Measurements from ENCODE around the gene NDUFB10.

NDUFB10 gene

DNA sequence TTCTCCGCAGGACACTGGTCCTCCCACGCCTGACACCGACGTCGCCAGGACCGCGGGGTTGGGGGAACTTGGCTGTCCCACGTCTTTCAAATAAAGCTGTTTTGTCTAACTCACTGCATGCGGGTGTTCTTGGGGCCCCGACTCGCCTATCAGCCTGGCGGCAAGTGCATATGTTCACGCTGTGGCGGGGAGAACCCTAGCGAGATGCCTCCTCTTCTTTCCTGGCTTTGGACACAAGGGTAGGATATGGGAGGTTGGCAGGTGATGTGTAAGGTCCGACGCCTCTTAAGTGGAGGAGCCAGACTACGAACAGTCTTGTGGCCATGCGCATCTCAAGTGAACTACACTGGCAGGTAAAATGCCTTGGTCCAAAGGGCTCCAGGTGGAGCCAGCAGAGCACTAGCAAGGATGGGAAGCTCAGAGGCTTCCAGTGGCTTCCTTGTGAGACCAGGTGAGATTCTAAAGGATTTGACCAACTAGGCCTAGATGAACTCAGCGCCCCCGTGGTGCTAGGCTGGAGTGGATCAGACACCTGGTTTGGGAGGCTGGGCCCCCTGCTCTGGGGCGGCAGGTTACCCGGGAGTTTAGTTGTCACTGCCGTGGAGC, 6.2 kb downstream of the NDUFB10 start:
- DNase-seq, result peak in 1 of 56 donors; percentile 4

DNA sequence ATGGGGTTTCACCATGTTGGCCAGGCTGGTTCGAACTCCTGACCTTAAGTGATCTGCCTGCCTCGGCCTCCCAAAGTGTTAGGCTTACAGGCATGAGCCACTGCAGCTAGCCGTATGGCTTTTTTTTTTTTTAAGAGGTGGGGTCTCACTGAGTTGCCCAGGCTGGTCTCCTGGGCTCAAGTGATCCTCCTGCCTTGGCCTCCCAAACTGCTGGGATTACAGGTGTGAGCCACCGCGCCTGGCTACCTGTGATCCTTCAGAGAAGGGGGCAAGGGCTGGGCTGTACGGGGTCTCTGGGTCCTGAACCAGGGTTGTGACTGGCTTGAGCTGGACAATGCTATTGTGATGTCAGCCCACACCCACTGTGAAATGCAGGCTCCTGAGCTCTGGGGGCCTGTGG, 7.1 kb downstream of the NDUFB10 start, which contains the start of gene RNF151:
RNF151 (plus strand) TSS at position 397 of the 400 bp plus-strand sequence. CDS start 26 bp downstream, outside the sequence.
- DNase-seq, result no peak

DNA sequence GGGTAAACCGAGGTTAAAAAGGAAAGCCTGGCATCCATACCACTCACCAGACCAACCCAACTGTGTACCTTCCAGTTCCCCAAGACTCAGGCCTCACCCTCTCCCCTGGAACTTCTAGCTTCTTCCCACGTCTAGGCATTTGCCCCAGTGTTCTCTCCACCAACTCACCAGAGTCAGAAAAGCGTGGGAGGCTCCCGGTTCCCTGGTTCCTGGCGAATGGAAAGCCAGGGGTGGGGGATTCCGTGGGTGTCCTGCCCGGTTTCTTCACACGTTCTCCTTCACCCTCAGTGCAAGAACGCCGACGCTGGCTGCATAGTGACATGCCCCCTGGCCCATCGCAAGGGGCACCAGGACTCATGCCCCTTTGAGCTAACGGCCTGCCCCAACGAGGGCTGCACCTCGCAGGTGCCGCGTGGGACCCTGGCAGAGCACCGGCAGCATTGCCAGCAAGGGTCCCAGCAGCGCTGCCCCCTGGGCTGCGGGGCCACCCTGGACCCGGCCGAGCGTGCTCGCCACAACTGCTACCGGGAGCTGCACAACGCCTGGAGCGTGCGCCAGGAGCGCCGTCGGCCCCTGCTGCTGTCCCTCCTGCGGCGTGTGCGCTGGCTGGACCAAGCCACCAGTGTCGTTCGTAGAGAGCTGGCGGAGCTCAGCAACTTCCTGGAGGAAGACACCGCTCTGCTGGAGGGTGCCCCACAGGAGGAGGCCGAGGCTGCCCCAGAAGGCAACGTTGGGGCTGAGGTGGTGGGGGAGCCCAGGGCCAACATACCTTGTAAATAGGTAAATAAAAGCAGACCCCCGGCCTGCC, 9.0 kb downstream of the NDUFB10 start:
- peak in 20 of 56 donors; percentile 5 to 65 (median 22) for DNase-seq

DNA sequence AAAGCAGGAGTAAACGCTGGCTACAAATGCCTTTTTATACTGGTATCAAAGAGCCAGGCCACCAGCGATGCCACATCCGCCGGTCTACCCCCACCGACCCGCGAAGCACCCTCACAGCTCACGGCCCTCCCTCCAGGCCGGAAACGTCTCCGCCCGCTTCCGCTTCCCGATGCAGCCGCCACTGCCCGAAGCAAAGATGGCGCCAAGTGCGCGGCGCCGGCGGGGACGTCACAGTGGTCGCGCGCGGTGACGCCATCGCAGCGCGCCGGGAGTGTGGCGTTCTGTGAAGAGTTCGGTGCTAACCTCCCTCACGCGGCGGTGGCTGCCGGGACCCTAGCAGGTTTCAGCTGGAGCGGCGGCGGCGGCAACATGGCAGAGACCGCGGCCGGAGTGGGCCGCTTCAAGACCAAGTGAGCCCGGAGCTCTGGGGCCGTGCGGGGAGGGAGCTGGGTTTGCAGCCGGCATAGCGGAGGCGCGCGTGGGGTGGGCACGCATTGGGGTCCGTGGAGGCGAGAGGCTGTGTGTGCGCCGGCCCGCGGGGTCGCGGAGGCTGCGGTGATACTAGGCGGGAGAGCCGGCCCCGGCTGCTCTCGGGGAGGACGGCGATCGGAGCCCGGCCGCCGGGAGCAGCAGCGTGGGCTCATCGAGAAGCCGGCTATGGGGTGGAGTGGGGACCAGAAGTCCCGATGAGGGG, 12.6 kb downstream of the NDUFB10 start, which contains the start of gene TBL3:
TBL3 (plus strand) TSS at position 258 of the 694 bp plus-strand sequence; CDS start at position 370, 112 bp downstream.
- peak in 55 of 56 donors; percentile 69 to 95 (median 89) for DNase-seq

DNA sequence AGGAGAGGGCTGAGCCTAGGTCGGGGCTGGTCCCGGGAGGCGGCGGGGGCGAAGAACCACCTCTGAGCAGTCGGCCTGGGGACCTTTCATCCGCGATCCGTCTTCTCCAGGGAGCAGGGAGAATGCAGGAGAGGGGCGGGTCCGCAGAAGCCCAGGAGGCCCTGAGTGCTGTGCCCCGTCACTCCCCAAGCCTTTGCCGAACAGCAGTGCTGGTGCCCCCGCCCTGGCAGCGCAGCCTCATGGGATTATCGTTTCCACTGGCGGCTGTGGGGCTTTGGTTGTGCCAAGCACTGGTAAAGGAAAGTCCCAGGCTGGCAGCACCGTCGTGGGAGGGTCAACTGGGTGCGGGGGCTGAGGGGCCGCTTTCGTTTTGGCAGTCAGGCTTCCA, 13.1 kb downstream of the NDUFB10 start:
- DNase-seq, result peak in 2 of 56 donors; percentile 8 to 15

DNA sequence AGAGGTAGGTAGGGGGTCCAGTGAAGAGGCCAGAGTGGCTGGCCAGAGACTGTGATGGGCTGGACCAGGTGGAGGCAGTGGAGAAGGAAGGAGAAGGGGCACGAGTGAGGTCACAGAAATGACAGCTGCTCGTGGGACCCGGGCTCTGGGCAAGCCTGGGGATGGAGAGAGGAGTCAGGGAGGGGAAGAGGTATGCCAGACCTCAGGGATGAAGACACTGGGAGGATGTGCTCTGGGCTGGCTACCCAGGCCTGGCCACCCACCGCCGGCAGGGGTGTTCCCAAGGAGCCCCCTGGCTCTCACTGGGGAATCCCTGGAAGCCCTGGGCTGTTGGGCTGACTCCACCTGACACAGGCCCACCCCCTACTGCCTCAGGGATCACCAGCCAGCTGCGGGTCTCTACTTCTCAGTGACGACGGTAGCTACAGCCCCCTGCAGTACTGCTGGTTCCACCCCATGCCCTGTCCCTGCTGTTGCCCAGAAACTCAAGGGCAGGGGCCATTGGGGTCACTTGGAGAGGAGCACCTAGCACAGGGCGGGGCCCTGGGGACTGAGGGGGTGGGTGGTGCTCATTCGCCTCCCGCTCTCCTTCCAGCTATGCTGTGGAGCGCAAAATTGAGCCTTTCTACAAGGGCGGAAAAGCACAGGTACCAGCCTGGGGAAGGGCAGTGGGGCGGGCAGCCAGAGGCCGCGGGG, 14.3 kb downstream of the NDUFB10 start:
- no peak for DNase-seq

DNA sequence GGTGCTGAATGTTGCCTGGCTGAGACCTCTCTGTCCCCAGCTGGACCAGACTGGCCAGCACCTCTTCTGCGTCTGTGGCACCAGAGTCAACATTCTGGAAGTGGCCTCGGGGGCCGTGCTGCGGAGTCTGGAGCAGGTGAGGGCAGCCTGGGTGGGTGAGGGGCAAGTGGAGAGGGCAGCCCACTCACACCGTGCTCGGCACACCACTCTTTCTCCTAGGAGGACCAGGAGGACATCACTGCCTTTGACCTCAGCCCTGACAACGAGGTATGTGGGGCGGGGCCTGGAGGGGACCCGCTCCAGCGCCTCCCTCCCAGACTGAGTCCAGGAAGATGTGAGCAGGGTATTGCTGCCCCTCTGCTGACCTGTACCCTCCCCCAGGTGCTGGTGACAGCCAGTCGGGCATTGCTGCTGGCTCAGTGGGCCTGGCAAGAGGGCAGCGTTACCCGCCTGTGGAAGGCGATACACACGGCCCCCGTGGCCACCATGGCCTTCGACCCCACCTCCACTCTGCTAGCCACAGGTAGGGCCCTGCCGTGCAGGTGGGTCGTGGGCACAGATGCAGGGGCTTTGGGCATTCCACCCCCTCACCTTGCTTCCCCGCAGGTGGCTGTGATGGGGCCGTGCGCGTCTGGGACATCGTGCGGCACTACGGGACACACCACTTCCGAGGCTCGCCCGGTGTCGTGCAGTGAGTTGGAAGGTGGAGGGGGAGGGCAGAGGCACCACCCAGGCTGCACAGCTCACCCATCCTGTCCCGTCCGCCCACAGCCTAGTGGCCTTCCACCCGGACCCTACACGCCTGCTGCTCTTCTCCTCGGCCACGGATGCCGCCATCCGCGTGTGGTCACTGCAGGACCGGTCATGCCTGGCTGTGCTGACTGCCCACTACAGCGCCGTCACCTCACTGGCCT, 15.1 kb downstream of the NDUFB10 start:
- DNase-seq, result no peak

DNA sequence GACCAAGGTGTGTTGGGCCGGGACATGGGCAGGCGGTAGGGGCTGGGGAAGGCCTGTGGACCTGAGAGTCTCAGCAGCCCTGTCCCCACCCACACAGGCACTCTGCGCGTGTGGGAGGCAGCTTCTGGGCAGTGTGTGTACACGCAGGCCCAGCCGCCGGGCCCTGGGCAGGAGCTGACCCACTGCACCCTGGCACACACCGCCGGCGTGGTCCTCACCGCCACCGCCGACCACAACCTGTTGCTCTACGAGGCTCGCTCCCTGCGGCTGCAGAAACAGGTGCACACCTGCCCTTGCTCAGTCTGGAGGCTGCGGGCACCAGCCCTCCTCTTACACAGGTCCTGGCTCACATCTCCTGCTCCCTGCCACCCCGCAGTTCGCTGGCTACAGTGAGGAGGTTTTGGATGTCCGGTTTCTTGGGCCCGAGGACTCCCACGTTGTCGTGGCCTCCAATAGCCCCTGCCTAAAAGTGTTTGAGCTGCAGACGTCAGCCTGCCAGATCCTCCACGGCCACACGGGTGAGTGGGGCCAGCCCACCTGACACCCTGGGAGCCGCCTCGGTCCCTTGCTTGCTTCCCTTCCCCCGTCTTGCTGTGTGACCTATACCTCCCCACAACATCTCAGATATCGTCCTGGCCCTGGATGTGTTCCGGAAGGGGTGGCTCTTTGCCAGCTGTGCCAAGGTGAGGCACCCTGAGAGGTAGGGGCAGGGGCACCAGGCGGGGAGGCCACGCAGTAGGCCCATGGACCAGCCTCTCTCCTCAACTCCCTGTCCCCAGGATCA, 16.3 kb downstream of the NDUFB10 start:
- no peak for DNase-seq

DNA sequence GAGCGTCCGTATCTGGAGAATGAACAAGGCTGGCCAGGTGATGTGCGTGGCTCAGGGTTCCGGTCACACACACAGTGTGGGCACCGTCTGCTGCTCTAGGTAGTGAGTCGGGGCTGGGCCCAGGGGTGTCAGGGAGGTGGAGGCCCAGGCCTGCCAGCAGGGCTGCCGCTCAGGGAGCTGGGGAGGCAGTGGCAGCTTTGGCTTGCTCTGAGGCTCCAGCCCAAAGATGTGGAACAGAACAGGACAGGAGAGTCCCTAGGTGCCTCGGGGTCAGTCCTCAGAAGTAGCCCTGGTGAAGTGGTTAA, 16.8 kb downstream of the NDUFB10 start:
- DNase-seq, result no peak

DNA sequence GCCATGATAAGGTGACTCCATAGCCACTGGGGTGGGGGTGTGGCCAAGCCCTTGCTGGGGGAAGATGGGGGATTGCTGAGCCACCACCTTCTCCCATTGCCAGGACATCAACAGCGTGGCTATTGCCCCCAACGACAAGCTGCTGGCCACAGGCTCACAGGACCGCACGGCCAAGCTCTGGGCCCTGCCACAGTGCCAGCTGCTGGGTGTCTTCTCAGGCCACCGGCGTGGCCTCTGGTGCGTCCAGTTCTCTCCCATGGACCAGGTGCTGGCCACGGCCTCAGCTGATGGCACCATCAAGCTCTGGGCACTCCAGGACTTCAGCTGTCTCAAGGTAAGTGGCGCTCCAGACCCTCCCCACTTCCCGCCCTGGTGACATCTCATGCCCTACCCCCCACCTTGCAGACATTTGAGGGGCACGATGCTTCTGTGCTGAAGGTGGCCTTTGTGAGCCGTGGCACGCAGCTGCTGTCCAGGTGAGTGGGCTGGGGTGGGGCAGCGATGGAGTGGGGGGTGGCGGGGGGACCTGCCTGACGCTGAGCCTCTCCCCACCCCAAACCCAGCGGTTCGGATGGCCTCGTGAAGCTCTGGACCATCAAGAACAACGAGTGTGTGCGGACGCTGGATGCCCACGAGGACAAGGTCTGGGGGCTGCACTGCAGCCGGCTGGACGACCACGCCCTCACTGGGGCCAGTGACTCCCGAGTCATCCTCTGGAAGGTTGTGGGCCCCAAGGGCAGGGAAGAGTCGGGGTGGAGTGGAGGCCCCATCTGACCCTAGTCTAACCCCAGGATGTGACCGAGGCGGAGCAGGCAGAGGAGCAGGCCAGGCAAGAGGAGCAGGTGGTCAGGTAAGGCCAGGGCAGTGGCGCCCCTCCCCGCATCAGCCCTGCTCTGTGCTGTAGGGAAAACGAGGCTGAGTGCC, 17.9 kb downstream of the NDUFB10 start:
- no peak for DNase-seq

DNA sequence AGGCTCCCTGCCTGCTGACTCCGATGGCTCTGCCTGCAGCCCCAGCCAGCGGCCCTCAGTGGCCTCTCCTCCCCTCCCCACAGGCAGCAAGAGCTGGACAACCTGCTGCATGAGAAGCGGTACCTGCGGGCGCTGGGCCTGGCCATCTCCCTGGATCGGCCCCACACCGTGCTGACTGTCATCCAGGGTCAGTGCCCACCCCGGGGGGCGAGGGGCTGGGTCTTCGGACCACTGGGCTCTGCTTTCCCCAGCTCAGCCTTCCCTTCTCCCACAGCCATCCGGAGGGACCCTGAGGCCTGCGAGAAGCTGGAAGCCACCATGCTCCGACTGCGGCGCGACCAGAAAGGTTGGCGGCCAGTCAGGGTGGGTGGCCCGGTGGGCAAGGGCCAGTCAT, 18.5 kb downstream of the NDUFB10 start:
- DNase-seq, result no peak

DNA sequence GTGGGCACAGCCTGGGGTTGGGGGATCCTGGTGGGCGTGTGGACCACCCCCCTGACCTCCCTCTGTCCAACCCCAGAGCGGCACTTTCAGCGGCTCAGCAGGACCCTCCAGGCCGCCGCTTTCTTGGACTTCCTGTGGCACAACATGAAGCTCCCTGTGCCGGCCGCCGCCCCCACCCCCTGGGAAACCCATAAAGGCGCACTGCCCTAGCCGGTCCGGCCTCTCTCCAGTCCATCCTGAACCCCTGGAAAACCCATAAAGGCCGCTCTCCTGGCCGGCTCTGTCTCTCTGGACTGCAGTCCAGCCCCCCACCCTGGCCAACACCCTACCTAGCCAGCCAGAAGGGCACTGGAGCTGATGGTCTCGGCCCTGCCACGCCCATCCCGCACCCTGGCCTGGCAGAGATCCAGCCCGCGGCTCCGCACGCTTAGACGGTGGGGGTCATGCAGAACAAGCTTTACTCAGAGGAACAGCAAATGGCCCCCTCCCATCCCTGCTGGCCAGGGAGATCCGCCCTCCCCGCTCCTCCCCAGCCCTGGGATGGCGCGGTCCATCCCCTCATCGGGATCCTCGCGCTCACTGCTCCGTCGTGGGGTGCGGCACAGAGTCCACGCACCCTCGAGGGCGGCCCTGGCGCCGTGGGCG, 19.3 kb downstream of the NDUFB10 start:
- no peak for DNase-seq

DNA sequence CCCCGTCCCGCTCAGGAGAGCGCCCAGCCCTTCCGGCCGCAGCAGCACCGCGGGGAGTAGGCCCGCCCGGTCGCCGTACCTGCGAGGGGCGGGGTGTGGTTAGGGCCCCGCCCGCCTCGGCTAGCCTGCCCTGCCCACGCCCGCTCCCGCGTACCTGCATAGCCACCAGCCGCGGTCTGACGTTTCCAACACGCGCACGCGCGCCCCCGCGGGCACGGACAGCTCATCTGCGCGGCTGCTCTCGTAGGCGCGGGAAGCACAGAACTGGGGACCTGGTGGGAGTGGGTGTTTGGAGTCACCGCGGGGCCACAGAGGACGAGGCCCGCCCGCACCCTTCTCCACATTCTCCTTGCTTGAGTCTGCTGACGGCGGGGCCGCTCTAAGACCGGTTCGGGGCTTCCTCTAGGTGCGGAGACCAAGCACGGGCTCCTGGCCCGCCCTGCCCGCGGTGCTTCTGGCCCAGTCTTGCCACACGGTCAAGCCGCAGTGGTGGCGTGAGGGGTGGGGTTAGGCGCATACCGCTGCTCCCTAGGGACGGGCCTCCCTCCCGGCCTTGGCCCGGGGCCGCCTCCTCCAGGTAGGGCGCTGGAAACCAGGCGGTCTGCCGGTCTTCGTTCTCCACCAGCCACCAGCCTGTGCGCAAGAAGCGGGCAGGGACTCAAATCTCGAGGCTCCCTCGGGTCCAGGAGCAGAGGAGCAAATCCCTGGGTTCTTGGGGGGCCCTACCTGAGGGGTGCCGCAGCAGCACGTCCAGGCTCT, 20.1 kb downstream of the NDUFB10 start:
- peak in 6 of 56 donors; percentile 7 to 40 (median 22) for DNase-seq

DNA sequence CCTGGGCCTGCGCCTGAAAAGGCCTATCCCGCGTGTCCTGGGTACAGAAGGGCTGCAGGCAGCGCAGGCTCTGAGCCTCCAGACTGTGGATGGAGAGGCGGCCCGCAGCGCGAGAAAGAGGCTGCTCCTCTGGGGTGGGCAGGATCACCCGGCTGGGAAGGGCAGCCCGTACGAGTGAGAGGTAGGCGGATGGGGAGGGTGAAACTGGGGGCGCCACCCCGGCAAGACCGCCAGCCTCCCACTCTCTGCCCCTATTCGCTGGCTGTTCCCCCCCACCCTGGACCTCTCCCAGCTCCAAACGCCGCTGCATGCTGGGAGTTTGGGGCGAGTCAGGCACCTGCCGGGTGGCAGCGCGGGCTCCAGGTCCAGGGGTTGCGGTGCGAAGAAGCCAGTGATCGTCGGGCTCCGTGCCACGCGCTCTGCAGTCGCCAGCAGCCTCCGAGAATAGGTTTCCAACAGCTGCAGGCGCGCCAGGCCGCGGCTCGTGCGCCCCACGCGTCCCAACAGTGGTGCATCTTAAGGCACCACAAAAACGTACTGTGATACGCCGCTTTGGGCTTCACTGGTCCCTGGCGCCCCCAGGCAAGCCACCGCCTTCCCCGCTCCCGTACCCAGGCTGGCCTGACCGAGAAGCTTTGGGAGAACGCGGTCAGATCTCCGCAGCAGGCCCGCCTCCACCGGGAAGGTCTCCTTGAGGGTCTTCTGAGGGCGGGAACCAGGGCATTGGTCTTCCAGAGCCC, 20.9 kb downstream of the NDUFB10 start:
- DNase-seq, result peak in 2 of 56 donors; percentile 14 to 21

DNA sequence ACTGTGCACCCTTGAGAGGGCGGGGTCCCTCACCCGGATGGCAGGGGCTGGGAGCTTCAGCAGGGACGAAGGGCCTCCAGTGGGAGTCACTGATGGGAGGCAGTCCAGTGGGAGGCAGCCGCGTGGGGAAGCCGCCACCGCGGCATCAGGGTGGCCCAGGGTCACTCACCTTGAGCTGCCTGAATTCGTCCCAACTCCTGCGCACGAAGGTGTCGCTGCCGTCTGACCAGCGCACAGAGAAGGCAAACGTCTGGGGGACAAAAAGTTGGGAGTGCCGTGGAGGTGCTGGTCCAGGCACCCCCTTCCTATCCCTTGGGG, 21.4 kb downstream of the NDUFB10 start:
- DNase-seq, result no peak

DNA sequence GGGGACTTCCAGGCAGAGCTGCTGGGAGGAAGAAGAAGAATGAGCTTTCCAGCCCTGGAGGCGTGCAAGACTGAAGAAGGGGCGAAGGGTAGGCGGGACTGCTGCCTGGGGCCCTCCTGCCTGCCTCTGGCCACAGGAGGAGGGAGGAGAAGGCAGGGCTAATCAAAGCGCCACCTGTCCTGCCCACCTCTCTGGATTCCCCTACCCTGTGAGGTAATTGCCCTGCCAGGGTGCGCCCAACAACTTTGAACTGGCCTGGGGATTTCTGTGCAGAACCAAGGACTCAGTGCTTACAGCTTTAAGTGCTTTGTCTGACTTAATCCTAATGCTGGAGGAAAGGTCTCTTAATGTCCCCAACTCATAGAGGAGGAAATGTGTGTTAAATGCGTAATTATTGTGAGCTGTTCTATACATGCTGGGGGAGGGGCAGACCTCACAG, 22.1 kb downstream of the NDUFB10 start, which contains the start of gene NOXO1:
NOXO1 (minus strand) TSS at position 72 of the 439 bp plus-strand sequence. CDS start 290 bp downstream, outside the sequence.
- no peak for DNase-seq

Data from nucleus accumbens (tissue), 56 donors.